Fibroblast of skin of left biceps (primary cell): ENCODE results near the gene CEP164.

ENCODE experiments used
- DNase-seq, 2 experiments: peaks; one replicate each; pipeline ENCODE4 v3.0.0-alpha.2; 2013; ENCODE audit warnings: low read depth in 2 of 2

The CEP164 gene

DNA sequence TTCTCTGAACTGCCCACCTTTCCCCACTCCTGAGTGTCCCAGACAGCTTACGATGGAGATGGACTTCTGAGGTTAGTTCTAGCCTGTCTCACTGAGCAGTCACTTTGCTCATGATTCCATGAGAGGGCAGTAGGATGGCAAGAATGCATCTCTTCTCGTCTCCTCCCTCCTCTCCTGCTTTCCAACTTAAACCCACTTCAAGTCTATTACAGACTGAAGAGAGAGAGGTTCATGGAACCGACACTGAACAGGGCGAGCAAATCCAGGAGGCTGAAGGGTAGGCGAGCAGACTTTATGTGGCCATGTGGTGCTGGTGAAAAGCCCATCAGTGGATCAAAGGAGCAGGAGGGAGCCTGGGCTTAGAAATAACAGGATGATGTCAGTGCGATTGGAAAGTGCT is 38.6 kb downstream of the CEP164 start:
- DNase-seq: no peak

DNA sequence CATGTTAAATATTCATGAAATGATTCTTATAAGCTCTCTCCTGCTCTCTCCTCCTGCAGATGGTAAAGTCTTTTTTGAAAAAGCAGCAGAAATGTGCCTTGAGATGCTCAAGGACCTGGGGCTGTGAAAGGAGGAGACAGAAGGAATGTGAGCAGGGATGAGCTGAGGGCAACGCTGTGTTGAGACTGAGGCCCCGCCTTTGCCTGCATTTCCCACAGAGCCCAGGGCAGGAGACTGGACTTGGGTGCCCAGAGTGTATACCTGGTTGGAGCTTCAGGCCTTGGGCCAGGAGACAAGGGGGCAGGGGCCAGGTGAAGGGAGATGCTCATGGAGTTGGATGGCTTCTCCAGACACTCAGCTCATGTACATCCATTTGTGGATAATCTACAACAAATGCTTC is 39.2 kb downstream of the CEP164 start:
- no peak for DNase-seq

GRCh38 chr11:117369534-117369933 is 41.9 kb downstream of the CEP164 start:
- DNase-seq: no peak

DNA sequence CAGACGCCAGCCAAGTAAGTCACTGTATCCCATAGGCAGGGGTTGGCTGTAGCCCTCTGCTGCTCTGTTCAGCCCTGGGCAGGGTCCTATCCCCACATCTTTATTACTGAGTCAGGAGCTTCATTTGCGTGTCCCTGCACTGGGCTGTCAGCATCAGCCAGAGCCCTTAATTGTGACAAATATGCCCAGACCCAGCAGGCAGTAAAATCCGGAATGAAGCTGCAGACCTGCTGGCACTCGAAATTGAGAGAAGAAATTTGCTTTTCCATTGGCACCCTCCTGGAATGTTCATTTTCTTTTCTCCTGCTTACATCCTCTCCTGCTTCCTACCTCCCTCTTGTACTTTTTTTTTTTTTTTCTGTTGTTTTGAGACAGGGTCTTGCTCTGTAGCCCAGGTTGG is 43.8 kb downstream of the CEP164 start:
- DNase-seq: no peak

GRCh38 chr11:117374316-117375055 is 46.8 kb downstream of the CEP164 start:
- DNase-seq: no peak

DNA sequence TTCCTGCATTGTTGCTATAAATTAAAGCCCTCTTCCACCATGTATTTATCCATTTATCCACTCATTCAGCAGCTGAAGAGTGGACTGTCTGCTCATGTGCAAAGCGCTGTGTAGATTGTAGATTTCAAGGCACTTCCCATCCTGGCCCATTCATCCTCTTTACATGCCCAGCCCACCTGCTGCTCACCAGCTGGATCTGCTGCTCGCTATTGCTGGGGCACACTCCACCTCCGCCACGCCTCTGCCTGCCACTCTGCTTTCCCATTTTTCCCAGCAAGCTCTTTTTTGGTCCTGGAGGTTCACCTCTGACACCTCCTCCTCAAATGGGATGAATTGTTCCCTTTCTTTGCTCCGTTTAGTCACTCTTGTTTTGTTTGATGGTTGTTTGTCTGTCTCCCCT is 48.3 kb downstream of the CEP164 start:
- no peak for DNase-seq

DNA sequence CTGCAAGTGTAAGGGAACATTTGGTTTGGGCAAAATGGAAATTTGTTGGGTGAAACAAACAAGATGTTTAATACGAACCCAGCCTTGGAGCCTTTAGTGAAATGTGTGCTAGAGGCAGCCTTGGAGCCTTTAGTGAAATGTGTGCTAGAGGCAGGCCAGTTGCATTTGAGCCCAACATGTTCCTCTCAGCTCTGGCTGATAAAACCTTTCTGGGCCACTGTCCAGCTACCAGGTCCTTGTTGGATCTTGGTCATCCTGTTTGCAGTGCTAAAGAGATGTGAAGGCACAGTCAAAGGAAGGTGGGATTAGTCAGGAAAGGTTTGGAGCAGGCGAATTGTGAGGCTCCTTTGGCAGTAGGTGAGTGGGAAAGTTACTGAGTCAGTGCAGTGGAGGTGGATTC is 48.9 kb downstream of the CEP164 start:
- DNase-seq: no peak

GRCh38 chr11:117378976-117379865 is 51.6 kb downstream of the CEP164 start:
- DNase-seq: no peak

DNA sequence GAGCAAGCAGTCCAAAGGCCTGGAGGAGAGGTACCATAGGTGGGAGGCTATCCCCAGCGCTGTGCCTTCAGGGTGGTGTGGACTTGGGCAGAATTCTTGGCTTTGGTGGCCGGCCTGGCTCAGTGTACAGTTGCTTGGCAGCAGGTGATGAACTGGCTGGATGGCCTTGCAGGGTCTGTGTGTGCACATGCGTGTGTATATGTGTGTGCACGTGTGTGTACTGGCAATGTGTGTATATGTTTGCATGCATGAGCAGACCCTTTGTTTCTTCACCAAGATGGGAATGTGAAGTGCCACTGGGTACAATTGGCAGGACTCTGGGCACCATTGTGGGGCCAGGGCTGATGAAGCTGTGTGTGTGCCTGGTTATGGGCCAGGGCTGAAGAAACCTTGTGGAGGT is 53.0 kb downstream of the CEP164 start:
- DNase-seq: no peak

DNA sequence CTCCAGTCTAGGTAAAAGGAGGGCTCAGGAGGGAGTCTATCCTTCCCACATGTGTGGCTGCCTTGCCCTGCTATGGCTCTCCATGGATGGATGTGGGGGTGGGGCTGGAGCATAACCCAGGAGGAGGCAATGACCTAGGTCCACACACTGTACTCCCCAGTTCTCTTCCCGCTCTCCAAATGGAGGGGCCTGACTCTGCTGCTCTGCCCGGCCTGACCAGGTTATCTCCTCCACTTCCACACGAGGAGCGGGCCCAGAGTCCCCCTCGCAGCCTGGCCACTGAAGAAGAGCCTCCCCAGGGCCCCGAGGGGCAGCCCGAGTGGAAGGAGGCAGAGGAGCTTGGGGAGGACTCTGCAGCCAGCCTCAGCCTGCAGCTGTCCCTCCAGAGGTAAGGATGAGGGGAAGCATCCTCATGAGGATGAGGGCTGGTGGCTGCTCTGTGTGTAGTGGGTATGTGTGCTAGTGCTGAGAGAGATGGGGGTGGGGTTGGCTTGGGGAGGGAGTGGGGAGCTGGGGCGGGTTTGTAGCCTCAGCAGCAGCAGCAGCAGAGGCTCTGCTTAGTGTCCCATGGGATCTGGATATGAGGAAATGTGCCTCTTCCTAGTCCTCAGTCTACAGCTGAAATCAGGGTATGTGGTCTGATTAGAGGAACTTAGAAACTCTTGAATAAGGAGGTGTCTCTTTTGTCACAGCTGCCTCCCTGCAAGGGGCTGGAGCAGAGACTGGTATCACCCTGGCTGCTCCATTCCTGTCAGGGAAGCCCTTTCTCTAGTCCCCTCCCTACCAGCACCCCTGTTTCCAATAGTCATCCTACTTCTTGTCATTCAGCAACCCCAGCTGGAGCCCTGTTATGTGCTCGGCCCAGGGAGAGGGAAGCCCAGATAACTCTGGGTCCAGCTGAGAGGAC is 54.1 kb downstream of the CEP164 start:
- DNase-seq: no peak

- DNase-seq: no peak
Measured at GRCh38 chr11:117382746-117383145, 55.1 kb downstream of the CEP164 start.

DNA sequence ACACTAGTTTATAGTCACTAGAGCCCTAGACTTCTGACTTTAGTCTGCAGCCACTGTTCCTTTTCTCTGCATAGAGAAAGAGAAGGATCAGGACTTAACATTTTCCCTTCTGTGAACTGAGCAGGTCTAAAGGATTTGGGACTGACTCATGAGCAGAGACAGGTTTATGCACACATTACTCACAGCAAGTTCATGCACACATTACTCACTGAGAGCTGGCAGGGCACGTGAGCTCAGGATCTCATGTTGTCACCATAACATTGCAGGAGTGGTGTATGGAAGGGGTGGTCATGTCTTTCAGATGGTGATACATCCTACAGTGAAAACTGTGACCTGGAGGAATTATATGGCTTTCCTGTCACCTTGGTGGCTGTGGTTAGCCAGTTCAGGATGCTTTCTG is 56.4 kb downstream of the CEP164 start:
- peak; percentile 34 to 39 for DNase-seq

DNA sequence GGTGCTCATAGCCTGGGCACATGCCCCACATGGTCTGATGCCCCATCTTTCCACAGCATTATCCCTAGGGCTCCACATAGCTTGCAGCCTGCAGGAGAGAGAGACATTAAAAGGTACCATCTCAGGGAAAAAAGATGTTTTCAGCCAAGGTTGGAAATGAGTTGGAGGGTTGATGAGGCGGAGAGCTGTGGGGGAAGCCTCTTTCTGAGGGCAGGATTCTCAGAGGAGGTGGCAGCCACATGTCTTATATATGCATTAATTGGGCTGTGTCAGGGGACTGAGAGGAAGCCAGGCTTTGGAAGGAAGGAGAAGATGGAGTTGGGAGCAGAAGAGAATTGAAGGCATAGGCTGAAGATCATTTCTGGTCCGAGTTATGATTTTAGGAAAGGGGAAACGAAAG is 57.8 kb downstream of the CEP164 start:
- DNase-seq: no peak

DNA sequence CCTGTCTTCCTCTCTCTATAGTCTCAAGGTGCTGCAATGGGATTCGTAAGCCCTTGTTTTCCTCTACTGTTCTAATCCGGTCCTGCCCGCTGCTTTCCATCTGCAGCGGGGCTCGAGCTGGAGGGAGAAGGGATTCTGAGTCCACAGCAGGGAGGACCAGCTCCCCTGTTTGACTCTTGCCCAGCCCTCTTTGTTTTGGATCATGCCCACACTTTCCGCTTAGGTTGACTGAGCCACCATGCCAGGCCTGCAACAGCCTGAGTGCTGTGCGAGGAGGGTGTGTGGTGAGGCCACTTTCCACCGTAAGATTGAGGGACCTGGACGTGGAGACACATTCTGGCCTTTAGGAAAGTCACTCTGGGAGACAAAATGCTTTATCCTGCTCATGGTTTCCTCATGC is 58.3 kb downstream of the CEP164 start:
- no peak for DNase-seq

- peak; percentile 71 to 72 for DNase-seq
Measured at GRCh38 chr11:117387992-117388755, 60.5 kb downstream of the CEP164 start.

GRCh38 chr11:117390743-117391142 is 63.1 kb downstream of the CEP164 start:
- DNase-seq: no peak

- DNase-seq: no peak
Measured at GRCh38 chr11:117391181-117391580, 63.5 kb downstream of the CEP164 start.

GRCh38 chr11:117392001-117392690 is 64.5 kb downstream of the CEP164 start:
- DNase-seq: no peak

DNA sequence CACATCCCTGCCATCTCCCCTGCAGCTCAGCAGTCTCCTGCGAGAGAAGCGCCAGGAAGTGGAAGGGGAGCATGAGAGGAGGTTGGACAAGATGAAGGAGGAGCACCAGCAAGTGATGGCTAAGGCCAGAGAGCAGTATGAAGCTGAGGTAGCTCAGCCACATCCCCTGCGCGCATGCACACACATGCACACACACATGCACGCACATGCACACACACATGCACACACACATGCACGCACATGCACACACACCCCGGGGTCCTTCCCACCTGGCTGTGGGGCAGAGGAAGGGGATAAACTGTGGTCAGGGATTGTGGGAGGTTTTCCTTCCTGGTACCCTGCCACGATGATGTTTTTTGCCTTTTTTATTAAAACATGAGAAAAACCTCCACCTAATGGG is 65.3 kb downstream of the CEP164 start:
- DNase-seq: no peak

- no peak for DNase-seq
Measured at GRCh38 chr11:117394221-117394925, 66.7 kb downstream of the CEP164 start.
